HepG2 (cell line): ENCODE measurements around the gene CKS2. TPM values are rescaled to one million over a fixed set of nuclear protein-coding genes. Genes with fewer than 3 reads are reported as not detected.

Experiments used
- ATAD3A ChIP-seq: sonication (generic); formaldehyde crosslinking; IDR thresholded peaks from 2 replicates; pipeline ENCODE4 v1.4.0; 2020; ENCODE audit warnings: missing genetic modification reagents
- ELF4 ChIP-seq: sonication (generic); formaldehyde crosslinking; IDR thresholded peaks from 2 replicates; pipeline ENCODE4 v1.5.0; 2020; ENCODE audit warnings: missing genetic modification reagents, mild to moderate bottlenecking, moderate library complexity, borderline replicate concordance
- ETV5 ChIP-seq: IDR thresholded peaks from 2 replicates; pipeline ENCODE4 v1.6.1; 2018; ENCODE audit warnings: missing biosample characterization, missing genetic modification reagents, inconsistent platforms, borderline replicate concordance
- FOSL1 ChIP-seq: sonication (generic); formaldehyde crosslinking; IDR thresholded peaks from 2 replicates; pipeline ENCODE4 v1.9.0; 2021; ENCODE audit warnings: missing genetic modification reagents, borderline replicate concordance
- GPN1 ChIP-seq: sonication (generic); formaldehyde crosslinking; IDR thresholded peaks from 2 replicates; pipeline ENCODE4 v1.5.1; 2020; ENCODE audit warnings: missing genetic modification reagents, borderline replicate concordance
- GZF1 ChIP-seq: sonication (generic); formaldehyde crosslinking; IDR thresholded peaks from 2 replicates; pipeline ENCODE4 v1.5.1; 2020; ENCODE audit warnings: mild to moderate bottlenecking, missing genetic modification reagents
- KDM6A ChIP-seq: IDR thresholded peaks from 2 replicates; pipeline ENCODE4 v1.6.1; 2016; ENCODE audit warnings: low read depth
- KLF12 ChIP-seq: sonication (generic); formaldehyde crosslinking; IDR thresholded peaks from 2 replicates; pipeline ENCODE4 v1.4.0; 2020; ENCODE audit warnings: missing genetic modification reagents, borderline replicate concordance
- MTF2 ChIP-seq: sonication (generic); formaldehyde crosslinking; IDR thresholded peaks from 2 replicates; pipeline ENCODE4 v1.5.0; 2020; ENCODE audit warnings: missing genetic modification reagents, borderline replicate concordance
- POLR2AphosphoS2 ChIP-seq: IDR thresholded peaks from 2 replicates; pipeline ENCODE4 v1.6.1; 2011; ENCODE audit warnings: low read depth, low read length, improper control_type of control experiment
- RAD51 ChIP-seq: fragments of 450-650 bp; IDR thresholded peaks from 2 replicates; pipeline ENCODE4 v1.6.1; 2016; ENCODE audit warnings: borderline replicate concordance
- TBX2 ChIP-seq: sonication (generic); formaldehyde crosslinking; IDR thresholded peaks from 2 replicates; pipeline ENCODE4 v1.5.0; 2020; ENCODE audit warnings: missing genetic modification reagents, mild to moderate bottlenecking, borderline replicate concordance
- ZFP62 ChIP-seq: sonication (generic); formaldehyde crosslinking; IDR thresholded peaks from 2 replicates; pipeline ENCODE4 v1.4.0; 2020; ENCODE audit warnings: missing genetic modification reagents
- ZNF138 ChIP-seq: sonication (generic); formaldehyde crosslinking; IDR thresholded peaks from 2 replicates; pipeline ENCODE4 v1.5.0; 2020; ENCODE audit warnings: mild to moderate bottlenecking, low read depth, missing genetic modification reagents
- ZNF34 ChIP-seq: sonication (generic); formaldehyde crosslinking; IDR thresholded peaks from 2 replicates; pipeline ENCODE4 v1.4.0; 2020; ENCODE audit warnings: mild to moderate bottlenecking, missing genetic modification reagents, borderline replicate concordance
- ZNF350 ChIP-seq: sonication (generic); formaldehyde crosslinking; IDR thresholded peaks from 2 replicates; pipeline ENCODE4 v1.4.0; 2020; ENCODE audit warnings: mild to moderate bottlenecking, low read depth, missing genetic modification reagents, borderline replicate concordance
- ZNF546 ChIP-seq: sonication (generic); formaldehyde crosslinking; conservative IDR thresholded peaks from 2 replicates; pipeline ENCODE4 v1.8.1; 2023; ENCODE audit warnings: mild to moderate bottlenecking, missing genetic modification reagents
- ZNF577 ChIP-seq: sonication (generic); formaldehyde crosslinking; IDR thresholded peaks from 2 replicates; pipeline ENCODE4 v1.4.0; 2020; ENCODE audit warnings: mild to moderate bottlenecking, low read depth, missing genetic modification reagents, borderline replicate concordance
- ZNF598 ChIP-seq: sonication (generic); formaldehyde crosslinking; IDR thresholded peaks from 2 replicates; pipeline ENCODE4 v1.5.1; 2020; ENCODE audit warnings: mild to moderate bottlenecking, missing genetic modification reagents, borderline replicate concordance
- ZNF749 ChIP-seq: sonication (generic); formaldehyde crosslinking; IDR thresholded peaks from 2 replicates; pipeline ENCODE4 v1.8.0; 2022; ENCODE audit warnings: mild to moderate bottlenecking, missing genetic modification reagents, moderate library complexity, borderline replicate concordance
- ZNF777 ChIP-seq: sonication (generic); formaldehyde crosslinking; IDR thresholded peaks from 2 replicates; pipeline ENCODE4 v1.4.0; 2020; ENCODE audit warnings: missing genetic modification reagents
- ZSCAN29 ChIP-seq: sonication (generic); formaldehyde crosslinking; conservative IDR thresholded peaks from 2 replicates; pipeline ENCODE4 v1.4.0; 2020; ENCODE audit warnings: mild to moderate bottlenecking, missing genetic modification reagents
- polyA plus RNA-seq, 8 experiments: library from polyadenylated mRNA; depleted of rRNA in 3 of 8; stranded (reverse) in 7 of 8; unstranded in 1 of 8; fragments of >200 nt; fragmentation: Illumina TruSeq in 4 of 8; extraction: Trizol in 4 of 8; gene quantifications; 2 replicates each; pipeline versions ENCODE4 v1.2.1 to v1.2.3, GENCODE V29; 2011 to 2016; ENCODE audit warnings: low read depth in 4 of 8, missing spikeins in 1 of 8, mixed read lengths in 1 of 8; ENCODE audit not compliant: insufficient read depth in 1 of 8
- total RNA-seq, 5 experiments: library from RNA; depleted of rRNA; stranded (reverse); fragments of >200 nt; fragmentation: Illumina TruSeq; extraction: Trizol; gene quantifications; 2 replicates each; pipeline ENCODE4 v1.2.3, GENCODE V29; 2016; ENCODE audit warnings: low read depth in 1 of 5
- TF ChIP-seq, protein P1 (sequence below): sonication (generic); formaldehyde crosslinking; IDR thresholded peaks from 2 replicates; pipeline ENCODE4 v1.5.1; 2020; ENCODE audit warnings: missing genetic modification reagents, mild to moderate bottlenecking, borderline replicate concordance
- TF ChIP-seq, protein P2 (sequence below): sonication (generic); formaldehyde crosslinking; IDR thresholded peaks from 2 replicates; pipeline ENCODE4 v1.4.0; 2020; ENCODE audit warnings: missing genetic modification reagents, borderline replicate concordance
- TF ChIP-seq, protein P3 (sequence below): sonication (generic); formaldehyde crosslinking; IDR thresholded peaks from 2 replicates; pipeline ENCODE4 v1.8.0; 2022; ENCODE audit warnings: missing genetic modification reagents, mild to moderate bottlenecking, inconsistent platforms, borderline replicate concordance

Gene CKS2
- total and polyA plus RNA-seq, 2 of the 13 experiments (the other 11 are each of a cell fraction or from before 2014, with no cell fraction given), result 251 to 317 TPM

DNA sequence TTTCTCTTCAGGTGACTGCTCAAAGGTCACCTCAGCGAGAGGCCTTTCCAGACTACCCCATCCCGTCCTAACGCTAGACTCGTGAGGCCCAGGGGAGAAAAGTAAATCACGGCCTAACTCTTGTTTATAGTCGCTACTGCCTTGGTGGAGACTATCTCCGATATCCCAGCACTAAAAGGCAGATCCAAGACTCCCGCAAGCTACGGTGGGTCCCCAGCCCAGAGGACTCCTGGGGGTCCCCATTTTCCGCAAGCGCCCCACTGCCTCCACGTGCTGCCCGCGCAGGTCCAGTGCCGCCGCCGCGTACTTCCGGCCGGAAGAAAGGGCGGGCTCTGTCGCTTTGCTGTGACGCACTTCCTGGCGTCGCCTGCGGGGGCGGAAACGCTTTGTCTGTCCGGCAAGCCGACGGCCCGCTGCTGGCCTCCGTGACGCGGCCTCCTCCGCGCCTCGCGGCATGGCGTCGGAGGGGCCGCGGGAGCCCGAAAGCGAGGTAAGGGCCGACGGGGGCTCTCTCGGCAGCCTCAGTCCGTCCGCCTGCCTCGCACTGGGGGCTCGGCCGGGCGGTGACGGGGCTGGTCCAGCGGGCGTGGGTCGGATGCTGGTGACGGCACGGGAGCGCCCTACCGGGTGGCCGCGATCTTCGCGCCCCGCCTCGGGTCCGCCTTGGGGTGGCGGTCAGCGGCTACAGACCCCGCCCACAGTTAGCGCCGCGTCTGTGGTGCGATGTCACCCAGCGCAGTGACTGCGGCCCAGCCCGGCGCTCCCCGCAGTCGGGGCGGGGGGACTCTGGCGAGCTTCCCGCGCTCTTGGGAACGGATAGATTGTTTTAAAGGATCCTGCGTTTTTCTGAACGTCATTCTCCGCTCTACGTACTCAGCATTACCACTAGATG is 7.4 kb downstream of the CKS2 start, which contains the start of gene SECISBP2 (continued):
- TF ChIP-seq POLR2AphosphoS2 (peak; percentile 94), RAD51 (no peak), KDM6A (CRISPR knock-in tag) (no peak), ZSCAN29 (CRISPR knock-in tag) (no peak; the same call in 1 of the 2 replicates), ZFP62 (CRISPR knock-in tag) (0 out of 2 replicates have a peak, but pooled peaks have one; percentile 16), ELF4 (CRISPR knock-in tag) (peak; percentile 87), TBX2 (CRISPR knock-in tag) (peak; percentile 96), ZNF777 (CRISPR knock-in tag) (peak; percentile 92), KLF12 (CRISPR knock-in tag) (peak; percentile 83), FOSL1 (CRISPR knock-in tag) (no peak; the same call in 1 of the 2 replicates), ETV5 (CRISPR knock-in tag) (peak; percentile 97), ATAD3A (CRISPR knock-in tag) (no peak), ZNF577 (CRISPR knock-in tag) (no peak), MTF2 (CRISPR knock-in tag) (no peak), ZNF749 (CRISPR knock-in tag) (peak; percentile 72), ZNF350 (CRISPR knock-in tag) (peak; percentile 89), ZNF546 (CRISPR knock-in tag) (no peak; the same call in 1 of the 2 replicates), ZNF34 (CRISPR knock-in tag) (no peak; the same call in 1 of the 2 replicates), ZNF138 (peak; percentile 81), ZNF598 (no peak; the same call in none of the 2 replicates), GZF1 (CRISPR knock-in tag) (peak; percentile 82), GPN1 (CRISPR knock-in tag) (no peak)
- TF ChIP-seq, protein P1, sequence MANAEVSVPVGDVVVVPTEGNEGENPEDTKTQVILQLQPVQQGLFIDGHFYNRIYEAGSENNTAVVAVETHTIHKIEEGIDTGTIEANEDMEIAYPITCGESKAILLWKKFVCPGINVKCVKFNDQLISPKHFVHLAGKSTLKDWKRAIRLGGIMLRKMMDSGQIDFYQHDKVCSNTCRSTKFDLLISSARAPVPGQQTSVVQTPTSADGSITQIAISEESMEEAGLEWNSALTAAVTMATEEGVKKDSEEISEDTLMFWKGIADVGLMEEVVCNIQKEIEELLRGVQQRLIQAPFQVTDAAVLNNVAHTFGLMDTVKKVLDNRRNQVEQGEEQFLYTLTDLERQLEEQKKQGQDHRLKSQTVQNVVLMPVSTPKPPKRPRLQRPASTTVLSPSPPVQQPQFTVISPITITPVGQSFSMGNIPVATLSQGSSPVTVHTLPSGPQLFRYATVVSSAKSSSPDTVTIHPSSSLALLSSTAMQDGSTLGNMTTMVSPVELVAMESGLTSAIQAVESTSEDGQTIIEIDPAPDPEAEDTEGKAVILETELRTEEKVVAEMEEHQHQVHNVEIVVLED, result peak; percentile 90
- TF ChIP-seq, protein P2, sequence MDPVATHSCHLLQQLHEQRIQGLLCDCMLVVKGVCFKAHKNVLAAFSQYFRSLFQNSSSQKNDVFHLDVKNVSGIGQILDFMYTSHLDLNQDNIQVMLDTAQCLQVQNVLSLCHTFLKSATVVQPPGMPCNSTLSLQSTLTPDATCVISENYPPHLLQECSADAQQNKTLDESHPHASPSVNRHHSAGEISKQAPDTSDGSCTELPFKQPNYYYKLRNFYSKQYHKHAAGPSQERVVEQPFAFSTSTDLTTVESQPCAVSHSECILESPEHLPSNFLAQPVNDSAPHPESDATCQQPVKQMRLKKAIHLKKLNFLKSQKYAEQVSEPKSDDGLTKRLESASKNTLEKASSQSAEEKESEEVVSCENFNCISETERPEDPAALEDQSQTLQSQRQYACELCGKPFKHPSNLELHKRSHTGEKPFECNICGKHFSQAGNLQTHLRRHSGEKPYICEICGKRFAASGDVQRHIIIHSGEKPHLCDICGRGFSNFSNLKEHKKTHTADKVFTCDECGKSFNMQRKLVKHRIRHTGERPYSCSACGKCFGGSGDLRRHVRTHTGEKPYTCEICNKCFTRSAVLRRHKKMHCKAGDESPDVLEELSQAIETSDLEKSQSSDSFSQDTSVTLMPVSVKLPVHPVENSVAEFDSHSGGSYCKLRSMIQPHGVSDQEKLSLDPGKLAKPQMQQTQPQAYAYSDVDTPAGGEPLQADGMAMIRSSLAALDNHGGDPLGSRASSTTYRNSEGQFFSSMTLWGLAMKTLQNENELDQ (CRISPR knock-in tag), result no peak
- TF ChIP-seq, protein P3, sequence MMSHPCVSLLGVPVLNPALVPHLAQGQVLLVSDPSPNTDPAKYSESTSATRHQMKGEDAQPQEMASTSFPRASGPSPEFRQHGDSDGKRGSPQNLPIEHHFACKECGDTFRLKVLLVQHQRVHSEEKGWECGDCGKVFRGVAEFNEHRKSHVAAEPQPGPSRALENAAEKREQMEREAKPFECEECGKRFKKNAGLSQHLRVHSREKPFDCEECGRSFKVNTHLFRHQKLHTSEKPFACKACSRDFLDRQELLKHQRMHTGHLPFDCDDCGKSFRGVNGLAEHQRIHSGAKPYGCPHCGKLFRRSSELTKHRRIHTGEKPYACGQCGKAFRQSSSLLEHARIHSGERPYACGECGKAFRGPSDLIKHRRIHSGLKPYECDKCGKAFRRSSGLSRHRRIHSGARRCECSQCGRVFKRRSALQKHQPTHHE (CRISPR knock-in tag), result peak; percentile 93
